OCI-LY1 (cell line): ENCODE measurements around the gene RASIP1.

Experiments used
- CTCF ChIP-seq: fragments of 200-600 bp; sonication (generic), shearing (Covaris generic); IDR thresholded peaks from 2 replicates; pipeline ENCODE4 v1.5.1; 2017; ENCODE audit warnings: mild to moderate bottlenecking, antibody characterized with exemption, low read length, moderate library complexity, mixed read lengths
- EZH2 ChIP-seq: fragments of 200-600 bp; sonication (generic), shearing (Covaris generic); IDR thresholded peaks from 2 replicates; pipeline ENCODE4 v1.8.0; 2017; ENCODE audit warnings: borderline replicate concordance, mixed run types, mild to moderate bottlenecking, antibody characterized with exemption, low read length, moderate library complexity, mixed read lengths

GRCh38 chr19:48720251-48720612 lies 20.2 kb downstream of the RASIP1 start:
- TF ChIP-seq CTCF = no peak
- TF ChIP-seq EZH2 = no peak
